ENCODE data around the gene ZNF618. TPM values are rescaled to one million over a fixed set of nuclear protein-coding genes. Genes with fewer than 3 reads are reported as not detected.

Gene ZNF618
- total RNA-seq, 2 experiments from 2014 or later = 0.22 to 0.27 TPM

DNA sequence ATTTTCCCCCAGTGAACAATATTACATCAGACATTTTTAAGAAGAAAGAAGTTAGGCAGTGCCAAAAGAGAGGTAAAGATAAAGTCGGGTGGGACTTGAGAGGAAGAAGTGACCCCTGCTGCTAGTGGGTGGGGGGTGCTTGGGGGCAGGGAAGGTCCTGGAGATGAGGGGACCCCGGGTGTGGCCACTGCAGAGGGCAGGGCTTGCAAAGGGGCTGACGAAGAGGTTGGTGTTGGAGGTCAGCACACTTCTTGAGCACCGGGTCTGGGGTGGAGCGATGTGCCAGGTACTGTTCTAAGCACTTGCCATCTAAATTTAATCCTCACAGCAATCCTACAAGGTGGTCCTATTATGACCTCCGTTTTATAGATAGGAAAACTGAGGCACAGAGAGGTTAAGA is 140.0 kb downstream of the ZNF618 start:
- no peaks in the 10 kb centered on the region for H3K27me3 Mint-ChIP-seq
- ChIA-PET CTCF (no interaction called here), POLR2A (no interaction called here)
- no peak for DNase-seq
- TF ChIP-seq CTCF (IDR thresholded peaks at IDR 0.05) = no peak
- no peak overlapping the region for H3K4me3 Mint-ChIP-seq
- intact Hi-C loops (cut with micrococcal nuclease) = no loop called here
- H3K9me3 Mint-ChIP-seq = peaks cover 1% of the 10 kb centered on the region
- no peaks in the 10 kb centered on the region for H3K36me3 Mint-ChIP-seq (ENCODE audit: low read depth)
- no peak overlapping the region for H3K27ac Mint-ChIP-seq
- H3K4me1 Mint-ChIP-seq (ENCODE audit: low read depth) = no peaks in the 10 kb centered on the region
- ATAC-seq = no peak

GRCh38 chr9:114016629-114017423 is 140.7 kb downstream of the ZNF618 start:
- H3K4me3 Mint-ChIP-seq = no peak overlapping the region
- no peak overlapping the region for H3K27ac Mint-ChIP-seq
- ChIA-PET POLR2A (no interaction called here), CTCF (no interaction called here)
- no peaks in the 10 kb centered on the region for H3K27me3 Mint-ChIP-seq
- H3K9me3 Mint-ChIP-seq = peaks cover 1% of the 10 kb centered on the region
- DNase-seq (no peak), ATAC-seq (no peak)
- no peak for TF ChIP-seq CTCF (IDR thresholded peaks at IDR 0.05)
- no peaks in the 10 kb centered on the region for H3K36me3 Mint-ChIP-seq (ENCODE audit: low read depth)
- intact Hi-C loops (cut with micrococcal nuclease) = no loop called here
- no peaks in the 10 kb centered on the region for H3K4me1 Mint-ChIP-seq (ENCODE audit: low read depth)

DNA sequence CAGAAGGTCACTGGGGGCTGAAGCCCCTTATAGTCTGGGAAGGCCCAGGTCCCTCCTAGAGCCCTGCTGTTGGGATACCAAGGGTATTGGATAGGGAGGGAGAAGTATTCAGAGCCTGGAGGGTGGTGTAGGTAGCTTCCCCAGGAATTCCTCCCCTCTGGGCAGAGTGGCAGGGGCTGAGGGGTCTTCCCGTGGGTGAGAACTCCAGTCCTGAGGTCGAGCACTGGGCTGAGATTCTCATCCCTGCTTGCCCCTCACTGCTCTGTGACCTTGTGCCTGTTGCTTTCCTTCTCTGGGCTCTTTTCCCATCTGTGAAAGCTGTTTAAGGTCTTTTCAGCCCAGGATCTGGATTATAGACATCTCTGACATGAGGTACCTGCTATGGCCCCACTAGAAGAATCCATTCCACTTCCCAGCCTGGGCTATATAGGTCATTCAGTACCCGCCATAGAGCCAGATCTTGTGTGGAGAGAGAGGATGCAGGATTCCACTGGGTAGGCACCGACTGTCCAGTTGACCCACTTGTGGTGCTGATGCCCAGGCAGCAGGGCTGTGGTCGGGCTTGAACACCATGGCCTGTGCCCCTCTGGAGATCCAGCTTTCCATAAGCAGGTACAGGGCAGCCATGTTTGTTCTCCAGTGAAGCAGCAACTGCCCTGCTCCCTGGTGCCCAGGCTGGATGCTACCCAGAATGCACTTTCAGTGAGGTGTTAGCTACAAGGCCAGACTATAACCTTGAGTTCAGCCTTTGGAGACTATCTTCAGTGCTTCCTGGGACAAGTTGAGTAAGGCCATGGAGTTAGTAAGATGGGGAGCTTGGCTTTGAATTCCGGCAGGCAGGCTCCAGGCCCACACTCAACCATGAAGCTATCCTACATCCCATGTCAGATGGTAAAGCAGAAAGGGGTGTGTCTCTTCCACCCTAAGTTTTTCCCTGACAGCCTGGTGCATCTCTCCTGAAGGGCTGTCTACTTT is 141.9 kb downstream of the ZNF618 start:
- POLR2A ChIA-PET = no interaction called here
- intact Hi-C loops (cut with micrococcal nuclease) = no loop called here
- Mint-ChIP-seq H3K36me3 (ENCODE audit: low read depth) (no peaks in the 10 kb centered on the region), H3K4me3 (no peak overlapping the region), H3K27ac (no peak overlapping the region), H3K9me3 (peaks cover 5% of the 10 kb centered on the region), H3K4me1 (ENCODE audit: low read depth) (no peaks in the 10 kb centered on the region), H3K27me3 (no peaks in the 10 kb centered on the region)
- TF ChIP-seq CTCF (IDR thresholded peaks at IDR 0.05) = no peak
- DNase-seq (no peak), ATAC-seq (no peak)
- CTCF ChIA-PET = interaction anchor here (1.4 kb wide), 1 partner anchor 57 kb away, joined by 4 read pairs; no protein-coding TSS in a partner anchor

DNA sequence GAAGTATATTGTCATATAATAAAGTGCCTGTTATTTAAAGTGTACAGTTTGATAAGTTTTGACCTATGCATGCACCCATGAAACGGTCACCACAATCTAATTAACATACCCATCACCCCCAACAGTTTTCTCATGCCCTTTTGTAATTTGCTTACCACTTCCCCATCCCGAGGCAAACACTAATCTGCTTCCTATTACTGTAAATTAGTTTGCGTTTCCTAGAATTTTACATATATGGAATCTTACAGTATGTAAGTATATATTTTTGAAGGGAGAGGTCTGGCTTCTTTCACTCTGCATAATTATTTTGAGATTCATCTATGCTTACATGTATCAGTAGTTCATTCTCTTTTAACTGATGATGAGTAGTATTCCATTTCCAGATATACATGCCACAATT is 145.5 kb downstream of the ZNF618 start:
- no peaks in the 10 kb centered on the region for H3K27me3 Mint-ChIP-seq
- H3K36me3 Mint-ChIP-seq (ENCODE audit: low read depth) = peaks cover 3% of the 10 kb centered on the region
- DNase-seq (no peak), ATAC-seq (no peak)
- intact Hi-C loops (cut with micrococcal nuclease) = no loop called here
- H3K4me1 Mint-ChIP-seq (ENCODE audit: low read depth) = no peaks in the 10 kb centered on the region
- peaks cover 15% of the 10 kb centered on the region for H3K9me3 Mint-ChIP-seq
- no peak overlapping the region for H3K27ac Mint-ChIP-seq
- CTCF ChIA-PET = interaction anchor here (2.2 kb wide), 1 partner anchor 60 kb away, joined by 5 read pairs; no protein-coding TSS in a partner anchor
- TF ChIP-seq CTCF (IDR thresholded peaks at IDR 0.05) = no peak
- POLR2A ChIA-PET = no interaction called here
- H3K4me3 Mint-ChIP-seq = no peak overlapping the region

GRCh38 chr9:114023961-114024360 is 147.9 kb downstream of the ZNF618 start:
- ChIA-PET CTCF (no interaction called here), POLR2A (no interaction called here)
- intact Hi-C loops (cut with micrococcal nuclease) = no loop called here
- Mint-ChIP-seq H3K27me3 (no peaks in the 10 kb centered on the region), H3K27ac (no peak overlapping the region), H3K4me3 (no peak overlapping the region), H3K4me1 (ENCODE audit: low read depth) (no peaks in the 10 kb centered on the region), H3K9me3 (peaks cover 15% of the 10 kb centered on the region), H3K36me3 (ENCODE audit: low read depth) (peaks cover 3% of the 10 kb centered on the region)
- DNase-seq = no peak
- TF ChIP-seq CTCF (IDR thresholded peaks at IDR 0.05) = no peak
- no peak for ATAC-seq
